GM19372 (cell line): ENCODE measurements around the gene TATDN3.
A peak's percentile ranks its signal among the peaks of the same experiment; 100 is the strongest.
"Not testable (repeated sequence)": the region's sequence is repeated elsewhere in the genome, so short reads cannot be mapped to it uniquely, and the experiment has no call there.

ENCODE experiments used
- ATAC-seq: cut with Tn5 transposase; IDR thresholded peaks from one replicate; pipeline ENCODE4 v1.9.1; 2021; ENCODE audit warnings: mild to moderate bottlenecking, low read depth, moderate library complexity; ENCODE audit not compliant: unreplicated experiment

Gene TATDN3

DNA sequence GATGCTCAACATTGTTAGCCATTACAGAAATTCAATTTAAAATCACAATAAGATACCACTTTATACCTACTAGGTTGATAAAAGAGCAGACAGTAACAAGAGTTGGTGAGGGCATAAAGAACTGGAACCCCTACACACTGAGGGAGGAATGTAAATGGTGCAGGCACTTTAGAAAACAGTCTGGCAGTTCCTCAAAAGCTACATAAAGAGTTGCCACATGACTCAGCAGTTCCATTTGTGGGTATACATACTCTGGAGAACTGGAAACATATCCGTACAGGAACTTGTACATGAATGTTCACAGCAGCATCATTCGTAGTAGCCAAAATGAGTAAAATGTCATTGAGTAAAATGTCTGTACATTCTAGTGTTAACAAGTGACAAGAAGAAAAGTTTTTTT is 17.1 kb upstream of the TATDN3 start:
- ATAC-seq, result no peak

DNA sequence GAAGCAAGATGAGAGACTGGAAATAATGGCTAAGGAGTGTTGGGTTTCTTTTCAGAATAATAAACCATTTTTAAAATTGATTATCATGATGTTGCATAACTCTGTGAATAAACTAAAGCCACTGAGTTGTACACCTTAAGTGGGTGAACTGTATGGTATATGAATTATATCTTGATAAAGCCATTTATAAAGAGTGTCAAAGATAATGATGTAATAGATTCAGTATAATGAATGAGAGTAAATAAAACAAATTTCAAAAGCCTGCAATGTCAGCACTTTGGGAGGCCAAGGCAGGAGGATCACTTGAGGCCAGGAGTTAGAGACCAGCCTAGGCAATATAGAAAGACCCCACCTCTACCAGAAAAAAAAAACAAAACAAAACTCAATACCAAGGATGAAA is 16.5 kb upstream of the TATDN3 start:
- ATAC-seq, result no peak

DNA sequence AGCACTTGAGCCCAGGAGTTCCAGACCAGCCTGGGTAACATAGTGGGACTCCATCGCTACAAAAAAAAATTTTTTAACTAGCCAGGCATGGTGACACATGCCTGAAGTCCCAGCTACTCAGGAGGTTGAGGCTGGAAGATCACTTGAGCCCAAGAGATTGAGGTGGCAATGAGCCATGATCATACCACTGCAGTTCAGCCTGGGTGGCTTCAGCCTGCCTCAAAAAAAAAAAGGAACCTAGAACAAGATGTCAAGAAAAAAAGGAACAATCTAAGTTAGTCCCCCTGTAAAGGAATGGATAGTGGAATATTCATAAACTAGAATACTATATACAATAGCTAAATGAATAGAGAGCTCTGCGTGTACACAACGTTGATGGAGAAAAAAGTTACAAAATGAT is 14.5 kb upstream of the TATDN3 start:
- ATAC-seq, result no peak

DNA sequence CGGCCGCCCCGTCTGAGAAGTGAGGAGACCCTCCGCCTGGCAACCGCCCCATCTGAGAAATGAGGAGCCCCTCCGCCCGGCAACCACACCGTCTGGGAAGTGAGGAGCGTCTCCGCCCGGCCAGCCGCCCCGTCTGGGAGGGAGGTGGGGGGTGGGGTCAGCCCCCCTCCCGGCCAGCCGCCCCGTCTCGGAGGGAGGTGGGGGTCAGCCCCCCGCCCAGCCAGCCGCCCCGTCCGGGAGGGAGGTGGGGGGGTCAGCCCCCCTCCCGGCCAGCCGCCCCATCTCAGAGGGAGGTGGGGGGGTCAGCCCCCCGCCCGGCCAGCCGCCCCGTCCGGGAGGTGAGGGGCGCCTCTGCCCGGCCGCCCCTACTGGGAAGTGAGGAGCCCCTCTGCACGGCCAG is 12.6 kb upstream of the TATDN3 start:
- ATAC-seq, result not testable (repeated sequence)

DNA sequence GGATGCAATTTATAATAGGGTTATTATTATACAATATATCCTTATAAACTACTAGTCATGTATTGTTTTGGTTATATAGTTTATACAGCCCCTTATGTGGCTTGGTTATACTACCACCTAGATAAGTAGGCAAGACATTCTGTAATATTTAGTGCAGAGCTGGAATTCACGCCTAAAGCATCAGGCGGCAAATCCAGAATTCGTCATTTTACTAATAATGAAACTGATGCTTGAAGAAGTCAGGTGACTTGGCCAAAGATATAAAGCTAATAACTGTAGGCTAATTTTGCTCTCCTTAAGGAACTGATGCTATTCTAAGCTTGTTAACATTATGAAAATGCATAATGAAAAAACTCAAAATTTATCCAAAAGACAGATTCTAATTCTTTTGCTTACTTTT is 10.9 kb upstream of the TATDN3 start:
- no peak for ATAC-seq

DNA sequence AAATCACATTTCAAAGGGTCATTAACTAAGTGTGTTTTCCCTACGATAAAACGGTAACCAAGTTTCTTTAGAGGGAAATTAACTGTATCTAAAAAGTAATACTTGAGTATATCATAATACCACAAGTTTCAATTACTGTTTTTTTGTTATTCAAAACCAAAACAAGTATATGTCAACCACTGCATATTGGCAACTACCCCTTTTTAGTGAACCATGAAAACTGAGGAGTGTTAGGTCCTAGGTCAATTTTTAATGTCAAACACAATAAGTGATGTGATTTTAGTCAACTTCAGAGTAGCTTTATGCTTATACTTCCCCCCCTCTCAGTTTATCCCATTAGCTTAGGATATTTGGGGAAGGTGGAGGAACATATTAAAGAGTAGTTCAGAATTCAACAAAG is 10.5 kb upstream of the TATDN3 start:
- no peak for ATAC-seq

DNA sequence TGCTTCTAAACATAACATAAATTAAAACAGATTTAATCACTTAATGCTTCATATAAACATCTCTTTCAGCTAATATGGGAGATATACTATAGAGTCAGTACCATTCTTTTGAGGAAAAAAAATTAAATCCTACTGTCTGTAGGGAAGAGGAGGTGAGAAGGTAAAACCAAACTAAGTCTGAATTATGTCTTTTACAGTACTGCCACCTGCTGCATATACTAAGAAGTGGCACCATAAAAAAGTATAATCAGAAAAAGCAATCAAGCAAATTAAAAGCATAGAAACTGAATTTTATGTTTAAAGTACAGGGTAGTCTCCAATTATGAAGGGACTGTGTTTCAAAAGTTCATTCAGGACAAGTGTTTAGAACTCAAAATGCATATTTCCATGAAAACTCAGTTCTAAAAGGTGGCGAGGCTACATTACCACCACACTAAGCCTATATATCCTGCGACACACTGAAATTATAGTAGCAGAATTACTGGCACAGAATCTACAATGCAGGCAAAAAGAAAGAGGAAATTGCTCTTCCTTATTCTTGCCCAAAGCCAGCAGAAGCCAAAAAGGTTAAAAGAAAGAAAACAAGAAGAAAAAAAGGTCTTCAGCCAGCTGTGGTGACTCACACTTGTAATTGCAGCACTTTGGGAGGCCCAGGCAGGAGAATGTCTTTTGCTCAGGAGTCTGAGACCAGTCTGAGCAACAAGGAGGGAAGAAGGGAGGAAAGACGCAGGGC is 9.1 kb upstream of the TATDN3 start:
- no peak for ATAC-seq

DNA sequence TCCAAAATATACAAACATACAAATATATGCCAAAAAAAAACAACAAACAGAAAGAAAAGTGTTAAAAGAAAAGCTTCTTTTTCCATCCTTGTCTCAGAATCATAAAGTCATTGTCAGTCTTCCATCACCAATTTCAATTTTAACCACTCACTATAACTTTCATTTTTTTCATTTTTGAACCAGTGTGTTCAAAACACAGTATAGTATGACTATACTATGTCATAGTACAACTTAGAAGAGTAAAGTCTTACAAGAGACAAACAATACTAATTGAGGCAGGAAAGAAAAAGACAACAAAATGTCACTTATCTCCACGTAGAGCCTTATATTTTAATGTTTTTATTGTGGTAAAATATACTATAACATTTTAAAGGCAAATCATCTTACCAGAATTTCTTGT is 7.7 kb upstream of the TATDN3 start:
- no peak for ATAC-seq

DNA sequence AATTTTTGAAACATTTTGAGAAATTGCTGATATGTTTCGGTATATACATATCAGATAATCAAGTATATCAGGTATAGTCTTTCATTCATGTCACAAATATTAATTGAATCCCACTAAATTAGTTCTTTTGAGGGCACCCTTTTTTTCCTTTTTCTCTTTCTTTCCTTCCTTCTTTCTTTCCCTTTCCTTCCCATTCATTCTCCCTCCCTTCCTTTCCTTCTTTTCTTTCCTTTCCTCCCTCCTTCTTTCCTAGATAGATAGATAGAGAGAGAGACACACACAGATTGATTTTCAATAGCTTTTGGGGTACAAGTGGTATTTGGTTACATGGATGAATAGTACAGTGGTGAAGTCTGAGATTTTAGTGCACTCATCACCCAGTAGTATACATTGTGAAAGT is 5.8 kb upstream of the TATDN3 start:
- no peak for ATAC-seq

DNA sequence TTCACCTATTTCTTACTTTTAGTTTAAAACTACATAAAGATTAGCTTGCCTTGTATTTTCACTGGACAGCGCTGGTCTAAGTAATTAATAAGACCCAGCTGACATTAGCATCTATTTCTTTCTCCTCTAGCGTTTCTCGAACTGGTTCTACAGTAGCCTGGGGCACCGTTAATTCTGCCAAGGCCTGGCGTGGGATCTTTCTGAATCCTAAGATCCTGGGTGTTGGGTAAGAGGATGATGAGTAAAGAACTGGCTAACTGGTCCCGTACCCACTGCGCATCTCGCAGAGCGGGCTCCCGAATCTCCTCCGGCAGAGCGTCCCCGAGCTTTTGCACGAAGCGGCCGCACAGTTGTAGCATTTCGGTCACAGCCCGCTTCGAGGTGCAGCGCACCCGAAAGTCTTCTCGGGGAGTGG is 426 bp upstream of the TATDN3 start:
- ATAC-seq, result peak; percentile 17

DNA sequence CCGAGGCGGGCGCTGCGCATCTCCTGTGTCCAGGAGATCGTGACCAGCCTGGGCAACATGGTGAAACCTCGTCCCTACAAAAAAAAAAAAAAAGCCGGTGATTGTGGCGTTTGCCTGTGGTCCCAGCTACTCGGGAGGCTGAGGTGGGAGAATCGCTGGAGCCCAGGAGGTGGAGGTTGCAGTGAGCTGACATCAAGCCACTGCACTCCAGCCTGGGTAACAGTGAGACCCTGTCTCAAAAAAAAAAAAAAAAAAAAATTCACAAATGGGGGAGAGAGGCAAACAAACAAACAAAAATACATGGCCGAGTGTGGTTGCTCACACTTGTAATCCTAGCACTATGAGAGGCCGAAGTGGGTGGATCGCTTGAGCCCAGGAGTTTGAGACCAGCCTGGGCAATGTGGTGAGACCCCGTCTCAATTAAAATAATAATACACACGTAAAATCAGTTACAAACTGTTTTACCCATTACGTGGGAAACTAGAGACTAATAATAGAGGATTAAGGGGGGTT is 758 bp downstream of the TATDN3 start:
- no peak for ATAC-seq

DNA sequence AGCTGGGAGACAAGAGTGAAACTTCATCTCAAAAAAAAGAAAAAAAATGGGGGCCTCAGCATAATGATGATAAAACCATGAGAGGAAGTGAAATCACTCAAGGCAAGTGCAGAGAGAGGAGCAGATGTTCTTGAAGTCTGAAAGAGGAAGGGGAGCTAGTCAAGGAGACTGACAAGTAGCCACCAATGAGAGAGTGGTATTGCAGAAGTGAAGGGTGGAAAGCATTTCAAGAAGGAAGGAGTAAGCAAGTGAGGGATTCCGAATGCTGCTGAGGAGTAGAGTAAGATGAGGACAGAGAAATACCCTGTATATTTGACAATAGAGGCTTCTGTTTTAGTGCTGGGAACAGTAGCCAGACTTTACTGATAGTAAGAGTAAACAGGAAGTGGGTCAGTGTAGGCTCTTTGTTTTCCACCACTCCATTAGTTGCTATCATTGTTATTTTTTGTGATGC is 2.9 kb downstream of the TATDN3 start:
- peak; percentile 75 for ATAC-seq

DNA sequence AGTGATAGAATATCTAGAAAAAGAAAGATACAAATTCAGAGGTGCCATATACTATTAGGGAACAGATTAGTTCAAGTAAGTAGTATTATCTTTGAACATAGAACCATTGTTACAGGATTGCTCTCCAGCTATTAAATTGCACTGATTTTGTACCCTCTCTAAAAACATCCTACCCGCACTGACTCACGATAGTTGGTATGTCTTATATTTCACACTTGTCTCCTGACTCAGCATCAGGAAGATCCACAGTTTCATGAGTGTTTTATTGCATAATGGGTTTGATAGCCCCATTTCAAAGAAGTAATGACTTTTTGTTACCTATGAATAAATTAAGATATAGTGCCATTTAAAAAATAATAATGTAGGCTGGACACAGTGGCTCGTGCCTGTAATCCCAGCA is 6.0 kb downstream of the TATDN3 start:
- no peak for ATAC-seq

DNA sequence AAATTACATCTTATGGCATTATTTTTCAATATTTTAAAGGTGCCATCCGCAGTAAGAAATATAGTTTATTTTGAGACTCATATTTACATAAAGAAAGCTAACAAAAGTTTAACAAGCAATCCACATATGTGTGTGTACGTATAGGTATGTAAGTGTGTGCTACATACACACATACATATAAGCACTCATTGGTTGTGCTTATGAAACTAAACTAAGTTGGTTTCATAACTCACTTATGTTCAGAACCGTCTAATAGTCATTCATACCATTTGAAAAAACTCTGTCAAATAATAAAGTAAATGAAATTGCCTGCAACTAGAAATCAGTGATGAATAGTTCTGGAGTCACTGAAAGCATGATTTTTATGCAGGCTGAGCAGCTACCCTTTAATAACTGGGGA is 14.1 kb downstream of the TATDN3 start:
- ATAC-seq, result no peak

DNA sequence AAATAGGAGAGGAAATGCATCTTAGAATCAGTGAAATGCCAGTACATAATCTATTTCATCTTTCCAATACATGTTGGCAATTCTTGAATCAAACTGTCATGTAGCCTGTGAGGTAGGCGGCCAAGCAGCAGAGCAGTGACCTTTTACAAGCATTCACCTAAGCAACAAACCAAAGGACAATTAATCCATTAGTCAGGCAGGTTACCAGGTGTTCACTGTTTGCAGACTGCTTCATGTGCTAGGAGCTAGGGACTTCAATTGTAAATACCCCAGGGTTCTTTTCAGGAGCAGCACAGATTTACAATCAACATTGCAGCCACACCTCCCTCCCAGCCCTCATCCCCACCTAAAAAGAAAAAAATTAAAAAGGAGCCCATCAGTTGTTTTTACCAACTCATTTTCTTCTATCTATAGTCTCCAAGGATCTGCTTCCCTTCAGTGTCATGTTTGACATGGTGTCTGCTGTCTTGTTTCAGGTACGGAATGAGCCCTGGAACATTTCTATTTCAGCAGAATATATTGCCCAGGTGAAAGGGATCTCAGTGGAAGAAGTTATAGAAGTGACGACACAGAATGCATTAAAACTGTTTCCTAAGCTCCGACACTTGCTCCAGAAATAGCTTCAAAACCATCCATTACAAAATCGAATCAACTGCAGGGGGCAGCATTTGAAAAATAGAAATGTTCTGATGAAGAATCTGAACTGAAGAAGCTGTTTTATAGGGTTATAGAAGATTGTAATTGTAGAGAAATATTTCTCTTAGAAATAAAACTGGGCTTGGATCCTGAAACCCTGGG is 23.0 kb downstream of the TATDN3 start:
- no peak for ATAC-seq

DNA sequence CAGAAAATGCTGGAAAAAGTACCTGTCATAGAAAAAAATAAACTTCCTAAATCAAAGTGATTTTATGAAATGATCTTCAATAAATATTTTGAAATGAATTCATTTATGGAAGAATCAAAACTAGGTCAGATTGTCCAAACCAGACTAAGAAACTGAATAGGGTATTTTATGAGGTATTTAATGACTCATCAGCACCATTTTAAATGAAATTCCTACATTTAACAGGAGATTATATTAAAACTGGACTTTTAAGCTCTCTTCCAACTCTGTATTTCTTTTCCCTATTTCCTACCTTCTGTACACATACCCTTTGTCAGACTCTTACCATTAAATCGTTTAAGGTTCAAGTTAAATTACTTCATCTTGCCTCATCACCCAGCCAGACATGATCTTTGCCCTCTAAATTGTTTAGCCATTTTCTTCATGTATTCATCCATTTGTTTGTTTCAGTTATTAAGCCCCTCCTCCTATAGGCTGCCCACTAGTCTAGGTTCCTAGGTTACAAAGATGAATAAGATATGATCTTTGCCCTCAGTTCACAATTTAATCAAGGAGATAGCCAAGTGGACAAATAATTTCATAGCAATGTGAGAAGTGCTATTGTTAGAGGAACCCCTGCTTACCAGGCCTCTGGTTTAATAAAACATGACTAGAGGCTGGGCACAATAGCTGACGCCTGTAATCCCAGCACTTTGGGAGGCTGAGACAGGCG is 25.0 kb downstream of the TATDN3 start:
- no peak for ATAC-seq

DNA sequence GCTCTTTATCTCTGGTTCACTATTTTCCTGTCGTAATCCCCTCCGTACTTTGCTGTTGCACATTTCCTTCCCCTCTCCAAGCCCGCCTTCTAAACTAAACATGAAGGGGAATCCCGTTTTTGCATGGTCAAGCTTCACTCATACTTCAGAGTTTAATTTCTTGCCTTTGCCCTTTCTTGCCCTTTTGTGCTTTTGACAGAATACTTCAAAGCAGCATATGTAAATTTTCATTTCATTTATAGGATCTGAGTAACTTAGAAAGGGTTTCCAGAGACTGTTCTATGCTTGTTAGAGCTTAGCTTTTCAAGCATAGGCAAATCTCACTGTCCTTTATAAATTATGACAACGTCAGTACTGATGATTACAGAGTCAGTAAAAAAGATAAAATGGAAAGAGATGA is 28.0 kb downstream of the TATDN3 start:
- ATAC-seq, result peak; percentile 60

DNA sequence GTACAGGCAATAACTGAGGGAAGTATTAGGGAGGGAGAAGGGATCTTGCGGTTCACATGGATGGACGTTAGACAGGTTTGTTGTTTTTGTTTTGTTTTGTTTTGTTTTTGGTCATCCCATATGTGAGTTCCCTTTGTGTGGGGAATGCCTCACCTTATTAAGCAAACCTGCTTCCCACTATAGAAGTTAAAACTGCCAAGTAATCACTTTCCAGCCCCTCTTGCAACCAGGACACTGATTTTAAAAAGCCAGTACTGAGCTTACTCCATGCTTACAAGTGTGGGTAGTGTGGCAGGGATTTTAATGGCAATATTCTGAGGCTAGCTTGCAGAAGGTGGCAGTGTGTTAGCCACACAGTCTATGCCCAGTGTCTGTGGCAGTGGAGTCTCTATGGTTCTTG is 29.3 kb downstream of the TATDN3 start:
- ATAC-seq, result no peak

DNA sequence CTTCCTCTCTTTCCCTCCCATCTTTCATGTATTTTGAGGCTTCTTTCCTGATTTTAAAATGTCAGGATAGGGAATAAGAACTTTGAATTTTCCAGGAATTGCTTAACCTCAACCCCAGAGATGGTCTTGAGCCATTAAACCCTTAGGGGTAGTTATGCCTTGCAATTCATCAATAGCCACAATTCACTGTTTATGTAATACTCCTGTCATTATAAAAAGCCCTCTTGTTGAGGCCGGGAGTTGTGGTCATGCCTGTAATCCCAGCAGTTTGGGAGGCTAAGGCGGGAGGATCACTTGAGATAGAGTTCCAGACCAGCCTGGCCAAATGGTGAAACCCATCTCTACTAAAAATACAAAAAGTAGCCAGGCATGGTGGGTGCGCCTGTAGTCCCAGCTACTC is 31.3 kb downstream of the TATDN3 start:
- ATAC-seq, result no peak

DNA sequence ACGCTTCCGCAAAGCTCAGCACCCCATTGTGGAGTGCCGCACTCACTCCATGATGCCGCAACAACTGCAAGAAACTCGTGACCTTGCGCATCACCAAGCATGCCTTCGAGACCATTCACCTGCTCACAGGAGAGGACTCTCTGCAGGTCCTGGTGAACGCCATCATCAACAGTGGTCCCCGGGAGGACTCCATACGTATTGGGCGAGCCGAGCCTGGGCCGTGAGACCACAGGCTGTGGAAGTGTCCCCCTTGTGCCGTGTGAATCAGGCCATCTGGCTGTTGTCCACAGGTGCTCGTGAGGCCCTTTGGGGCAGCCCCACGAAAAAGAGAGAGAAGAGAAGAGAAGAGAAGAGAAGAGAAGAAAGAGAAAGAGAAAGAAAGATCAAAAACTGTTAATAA is 32.5 kb downstream of the TATDN3 start:
- no peak for ATAC-seq

DNA sequence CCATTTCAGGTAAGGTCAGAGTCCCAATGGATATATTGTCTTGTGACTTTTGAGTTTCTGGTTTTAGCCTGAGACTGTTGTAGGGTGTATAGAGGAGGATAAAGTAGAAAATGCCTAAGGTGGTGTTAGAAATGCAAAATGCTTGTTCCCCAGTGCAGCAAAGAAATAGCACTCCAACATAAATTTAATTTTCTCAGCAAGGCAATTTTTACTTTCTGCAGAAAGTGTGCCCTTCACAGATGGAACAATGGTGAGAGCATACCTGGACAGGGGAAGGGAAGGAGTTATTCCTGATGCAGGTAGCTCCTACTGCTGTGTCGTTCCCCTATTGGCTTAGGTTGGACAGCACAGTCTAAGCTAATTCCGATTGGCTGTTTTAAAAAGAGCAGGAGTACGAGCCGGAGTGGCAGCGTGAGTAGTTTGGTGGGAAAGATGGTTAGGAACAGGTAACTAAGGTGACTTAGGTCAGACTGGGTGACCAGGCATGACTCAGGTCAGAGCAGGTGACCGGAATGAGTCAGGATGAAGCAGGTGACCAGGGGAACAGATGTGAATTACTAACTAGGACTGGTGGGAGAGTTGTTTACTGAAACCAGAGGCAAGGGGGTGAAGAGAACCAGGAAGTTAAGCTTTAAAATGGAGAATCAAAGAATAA is 34.2 kb downstream of the TATDN3 start:
- no peak for ATAC-seq
